Duodenal mucosa (tissue), 2 donors: ENCODE results near the gene APBB2.

ENCODE experiments used
- H3K27ac ChIP-seq: one replicate; pipeline ENCODE4 v1.7.0; 2013; ENCODE audit warnings: low read depth, low read length
- H3K27me3 ChIP-seq, 2 donors: one replicate each; pipeline ENCODE4 v1.7.0; 2013; ENCODE audit warnings: low read length in 2 of 2, control low read depth in 1 of 2; ENCODE audit not compliant: insufficient read depth in 2 of 2, control insufficient read depth in 1 of 2
- H3K36me3 ChIP-seq, 2 donors: one replicate each; pipeline ENCODE4 v1.7.0; 2013; ENCODE audit warnings: low read length in 2 of 2, control low read depth in 1 of 2; ENCODE audit not compliant: insufficient read depth in 2 of 2, control insufficient read depth in 1 of 2
- H3K4me1 ChIP-seq, 2 donors: one replicate each; pipeline ENCODE4 v1.7.0; 2013; ENCODE audit warnings: low read length in 2 of 2, control low read depth in 1 of 2; ENCODE audit not compliant: insufficient read depth in 2 of 2, control insufficient read depth in 1 of 2
- H3K4me3 ChIP-seq, 2 donors: one replicate each; pipeline ENCODE4 v1.7.0; 2013; ENCODE audit warnings: low read length in 2 of 2, low read depth in 1 of 2
- H3K9ac ChIP-seq, 2 donors: one replicate each; pipeline ENCODE4 v1.7.0; 2013; ENCODE audit warnings: low read length in 2 of 2, low read depth in 1 of 2
- H3K9me3 ChIP-seq, 2 donors: one replicate each; pipeline ENCODE4 v1.7.0; 2013; ENCODE audit warnings: low read length in 2 of 2, control low read depth in 1 of 2; ENCODE audit not compliant: control insufficient read depth in 1 of 2

APBB2 gene

DNA sequence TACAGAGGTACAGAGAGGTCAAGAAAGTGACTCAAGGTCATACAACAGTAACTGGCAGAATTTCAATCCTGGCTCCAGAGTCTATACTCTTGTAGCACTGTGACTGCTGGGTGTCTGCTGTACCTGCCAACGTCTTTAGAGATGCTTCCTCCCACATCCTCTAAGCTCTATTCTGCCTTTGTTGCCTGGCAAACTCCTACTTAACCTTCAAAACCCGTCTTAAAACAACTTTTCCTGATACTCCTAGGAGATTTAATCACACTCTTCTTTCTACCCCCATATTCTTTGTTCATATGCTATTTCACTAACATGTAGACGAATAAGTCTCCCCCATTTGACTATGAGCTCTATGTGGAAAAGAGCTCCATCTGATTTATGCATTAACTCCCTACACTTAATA lies 16.8 kb downstream of the APBB2 start:
- no peak overlapping the region for H3K9ac ChIP-seq
- no peaks in the 10 kb centered on the region for H3K27me3 ChIP-seq
- H3K4me1 ChIP-seq = peaks cover 0 to 3% of the 10 kb centered on the region in 2 donors
- H3K27ac ChIP-seq = no peak overlapping the region
- no peak overlapping the region for H3K4me3 ChIP-seq
- no peaks in the 10 kb centered on the region for H3K36me3 ChIP-seq
- H3K9me3 ChIP-seq = no peaks in the 10 kb centered on the region

DNA sequence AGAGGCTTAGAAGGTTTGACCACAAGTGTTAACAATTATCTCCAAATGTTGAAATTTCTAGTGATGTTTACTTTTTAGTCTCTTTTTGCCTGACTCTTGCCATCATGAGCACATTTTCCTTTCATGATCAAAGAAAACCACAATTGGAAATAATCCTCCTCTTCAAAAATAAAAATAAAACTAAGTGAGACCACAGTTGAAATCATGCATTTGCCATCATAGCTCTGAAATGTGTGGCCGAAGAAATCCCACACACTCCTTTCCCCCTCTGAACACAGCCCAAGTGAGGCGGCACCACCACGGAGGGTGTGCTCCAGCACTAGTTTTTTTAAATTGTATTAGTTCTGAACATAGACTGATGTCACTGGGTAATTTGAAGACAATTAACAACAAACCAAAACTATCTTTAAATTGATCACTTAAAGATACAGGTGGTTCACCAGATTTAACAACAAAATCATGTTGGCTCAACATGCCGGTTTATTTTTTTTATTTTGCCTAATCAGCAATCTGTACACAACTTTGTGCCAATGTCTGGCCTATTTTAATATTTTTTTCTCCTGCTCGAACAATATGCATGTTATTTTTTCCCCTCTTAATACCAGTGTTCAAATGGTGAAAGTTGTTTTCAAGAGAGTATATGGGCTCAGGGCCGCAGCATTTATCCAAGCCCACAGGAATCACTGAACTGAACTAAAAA lies 17.6 kb downstream of the APBB2 start:
- Histone ChIP-seq H3K9me3 (no peaks in the 10 kb centered on the region), H3K27ac (no peak overlapping the region), H3K27me3 (no peaks in the 10 kb centered on the region), H3K4me1 (peaks cover 0 to 3% of the 10 kb centered on the region in 2 donors), H3K9ac (no peak overlapping the region), H3K4me3 (no peak overlapping the region), H3K36me3 (no peaks in the 10 kb centered on the region)

DNA sequence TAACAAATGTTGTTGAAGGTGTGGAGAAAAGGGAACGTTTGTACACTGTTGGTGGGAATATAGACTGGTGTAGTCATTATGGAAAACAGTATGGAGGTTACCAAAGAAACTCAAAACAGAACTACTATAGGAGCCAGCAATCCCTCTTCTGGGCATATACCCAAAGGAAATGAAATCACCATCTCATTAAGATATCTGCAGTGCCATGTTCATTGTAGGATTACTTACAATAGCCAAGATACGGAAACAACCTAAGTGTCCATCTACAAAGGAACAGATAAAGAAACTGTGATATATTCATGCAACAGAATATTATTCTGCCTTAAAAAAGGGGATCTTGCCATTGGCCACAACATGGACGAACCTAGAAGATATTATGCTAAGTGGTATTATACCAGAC lies 22.2 kb downstream of the APBB2 start:
- Histone ChIP-seq H3K9ac (no peak overlapping the region), H3K9me3 (no peaks in the 10 kb centered on the region), H3K4me1 (peaks cover 0 to 1% of the 10 kb centered on the region in 2 donors)

DNA sequence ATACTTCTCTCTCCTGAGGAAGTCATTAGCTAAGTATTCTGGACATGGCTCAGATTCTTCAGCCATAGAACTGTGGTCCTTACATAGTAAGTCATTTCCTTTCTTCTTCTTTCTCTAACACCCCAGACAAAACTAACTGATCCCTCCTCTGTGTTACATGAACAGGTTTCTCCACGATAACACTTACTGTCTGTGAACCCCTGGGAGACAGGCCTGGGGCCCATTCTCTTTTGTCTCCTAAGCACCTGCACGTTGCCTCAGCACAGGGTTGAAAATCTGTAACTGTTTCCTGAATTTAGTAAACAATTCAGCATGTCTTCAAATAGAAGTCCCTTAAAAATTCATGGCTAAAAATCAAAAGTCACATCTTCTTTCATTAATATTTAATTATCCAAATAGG lies 24.7 kb downstream of the APBB2 start:
- Histone ChIP-seq H3K9me3 (no peaks in the 10 kb centered on the region), H3K9ac (no peak overlapping the region), H3K27ac (no peak overlapping the region), H3K36me3 (no peaks in the 10 kb centered on the region), H3K4me3 (no peak overlapping the region), H3K27me3 (no peaks in the 10 kb centered on the region), H3K4me1 (peaks cover 0 to 19% of the 10 kb centered on the region in 2 donors)

More for the DNA sequence above, 22.2 kb downstream of the APBB2 start:
- Histone ChIP-seq H3K27ac (no peak overlapping the region), H3K4me3 (no peak overlapping the region), H3K27me3 (no peaks in the 10 kb centered on the region), H3K36me3 (no peaks in the 10 kb centered on the region)

DNA sequence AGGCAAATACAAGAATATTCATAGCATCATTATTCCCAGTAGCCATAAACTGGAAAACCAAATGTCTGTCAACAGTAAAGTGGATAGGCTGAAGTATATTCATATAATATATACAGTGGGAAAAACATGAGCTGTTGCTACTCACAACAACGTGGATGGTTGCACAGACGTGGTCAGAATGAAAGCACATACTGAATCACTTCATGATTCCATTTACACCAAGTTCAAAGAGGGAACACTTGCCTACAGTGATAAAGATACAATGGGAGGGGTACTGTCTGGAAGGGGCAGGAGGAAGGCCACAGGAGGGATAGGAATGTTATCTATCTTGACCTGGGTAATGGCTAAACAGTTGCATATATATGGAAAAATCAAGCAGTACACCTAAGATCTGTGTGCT lies 25.3 kb downstream of the APBB2 start:
- no peak overlapping the region for H3K4me3 ChIP-seq
- H3K27ac ChIP-seq = no peak overlapping the region
- H3K9ac ChIP-seq = no peak overlapping the region
- no peaks in the 10 kb centered on the region for H3K27me3 ChIP-seq
- H3K36me3 ChIP-seq = no peaks in the 10 kb centered on the region
- H3K9me3 ChIP-seq = peaks cover 0 to 4% of the 10 kb centered on the region in 2 donors
- peaks cover 0 to 19% of the 10 kb centered on the region in 2 donors for H3K4me1 ChIP-seq

DNA sequence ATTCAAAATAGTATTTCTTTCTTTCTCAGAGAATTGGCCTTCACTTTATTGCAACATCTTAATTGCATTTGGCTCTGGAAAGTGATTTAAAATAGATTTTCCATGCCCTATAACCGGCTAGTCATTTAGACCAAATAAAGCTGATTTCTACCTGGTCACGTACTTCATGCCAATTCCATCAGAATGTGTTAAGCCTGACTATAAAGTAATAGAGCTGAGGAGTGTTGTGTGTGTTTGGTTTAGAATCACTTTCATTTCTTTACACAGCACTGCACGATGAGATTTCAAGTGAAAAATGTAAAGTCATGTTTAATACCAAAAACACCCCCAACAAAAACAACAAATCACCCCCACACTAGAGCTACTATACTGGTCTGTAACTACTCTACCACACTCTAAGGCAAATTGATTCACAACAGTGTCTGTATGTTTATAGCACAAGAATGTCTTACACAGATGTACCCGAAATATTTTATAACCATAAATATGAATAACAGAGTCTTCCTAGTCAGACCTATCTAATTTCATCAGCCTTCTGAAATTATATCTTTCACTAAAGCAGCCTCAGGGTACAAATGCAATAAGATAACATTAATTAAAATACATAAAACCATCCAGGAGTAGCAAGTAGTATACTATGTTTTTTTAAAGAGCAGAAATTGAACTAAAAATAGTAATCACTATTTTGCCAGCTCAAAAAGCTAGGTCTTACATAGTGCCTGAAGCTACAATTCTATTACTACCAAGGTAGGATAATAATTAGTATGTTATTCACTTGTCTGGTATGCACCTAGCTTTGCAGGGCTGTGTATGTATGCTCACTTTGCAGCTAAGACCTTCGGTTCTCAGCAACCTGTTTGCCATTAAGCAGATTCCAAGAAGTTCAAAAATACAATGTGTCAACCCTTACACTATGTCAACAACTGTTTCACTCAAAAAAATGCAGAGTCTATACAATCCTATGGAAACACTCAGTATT lies 28.4 kb downstream of the APBB2 start:
- H3K27me3 ChIP-seq = no peaks in the 10 kb centered on the region
- peaks cover 0 to 19% of the 10 kb centered on the region in 2 donors for H3K4me1 ChIP-seq
- no peak overlapping the region for H3K27ac ChIP-seq
- no peaks in the 10 kb centered on the region for H3K36me3 ChIP-seq
- H3K4me3 ChIP-seq = no peak overlapping the region
- peaks cover 0 to 4% of the 10 kb centered on the region in 2 donors for H3K9me3 ChIP-seq
- H3K9ac ChIP-seq = peak overlapping the region in 1 of 2 donors; percentile 18

DNA sequence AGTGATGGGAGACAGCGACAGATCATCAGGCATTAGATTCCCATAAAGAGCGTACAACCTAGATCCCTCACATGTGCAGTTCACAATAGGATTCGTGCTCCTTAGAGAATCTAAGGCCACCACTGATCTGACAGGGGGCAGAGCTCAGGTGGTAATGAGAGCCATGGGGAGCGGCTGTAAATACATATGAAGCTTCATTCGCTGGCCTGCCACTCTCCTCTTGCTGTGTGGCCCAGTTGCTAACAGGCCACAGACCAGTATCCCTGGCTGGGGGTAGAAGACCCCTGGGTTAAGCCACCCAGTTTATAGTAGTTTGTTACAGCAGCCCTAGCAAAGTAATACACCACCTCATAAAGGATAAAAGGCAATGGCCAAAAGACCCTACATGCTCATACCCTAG lies 30.3 kb downstream of the APBB2 start:
- H3K27me3 ChIP-seq = no peaks in the 10 kb centered on the region
- H3K9me3 ChIP-seq = peaks cover 0 to 4% of the 10 kb centered on the region in 2 donors
- peaks cover 4 to 27% of the 10 kb centered on the region in 2 donors for H3K4me1 ChIP-seq
- H3K9ac ChIP-seq = no peak overlapping the region
- H3K4me3 ChIP-seq = no peak overlapping the region
- no peak overlapping the region for H3K27ac ChIP-seq
- no peaks in the 10 kb centered on the region for H3K36me3 ChIP-seq

DNA sequence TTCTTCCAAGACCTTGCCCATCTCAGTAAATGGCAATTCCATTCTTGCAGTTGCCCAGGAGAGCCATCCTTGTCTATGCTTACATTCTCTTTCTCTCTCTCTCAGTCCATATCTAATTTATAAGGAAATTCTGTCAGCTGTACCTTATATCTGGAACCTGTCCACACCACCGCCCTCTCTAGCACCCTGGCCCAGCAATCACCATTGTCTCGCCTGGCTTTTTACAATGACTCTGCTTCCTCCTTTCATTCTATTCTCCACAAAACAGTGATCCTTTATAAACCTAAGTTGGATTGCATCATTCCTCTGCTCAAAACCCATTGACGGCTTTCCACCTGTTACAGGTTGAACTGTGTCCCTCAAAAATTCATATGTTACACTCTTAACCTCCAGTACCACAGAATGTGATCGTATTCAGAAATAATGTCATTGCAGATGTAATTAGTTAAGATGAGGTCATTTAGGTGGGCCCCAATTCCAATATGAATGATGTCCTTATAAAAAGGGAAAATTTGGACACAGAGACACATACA lies 31.3 kb downstream of the APBB2 start:
- Histone ChIP-seq H3K36me3 (no peaks in the 10 kb centered on the region), H3K4me3 (no peak overlapping the region), H3K9me3 (peaks cover 0 to 4% of the 10 kb centered on the region in 2 donors), H3K4me1 (peaks cover 9 to 35% of the 10 kb centered on the region in 2 donors), H3K27me3 (no peaks in the 10 kb centered on the region), H3K9ac (no peak overlapping the region), H3K27ac (no peak overlapping the region)

DNA sequence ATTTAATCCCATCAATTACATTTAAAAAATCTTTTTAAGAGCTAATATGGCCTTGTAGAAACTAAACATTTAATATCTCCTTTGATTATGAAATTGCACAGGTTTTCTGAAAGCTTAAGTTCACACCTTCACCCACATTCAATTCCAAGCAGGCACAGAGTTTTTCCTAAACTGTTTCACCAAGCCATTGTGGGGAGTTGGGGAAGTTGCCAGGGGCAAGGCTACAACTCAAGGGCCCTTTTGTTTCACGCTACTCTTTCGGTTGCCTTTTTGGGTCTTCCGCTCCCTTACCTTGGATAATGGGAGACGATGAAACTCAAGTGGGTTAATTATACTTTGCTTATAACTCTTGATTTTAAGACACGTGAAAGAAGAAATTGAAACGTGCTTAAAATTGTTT lies 33.3 kb downstream of the APBB2 start:
- Histone ChIP-seq H3K4me1 (peaks cover 13 to 29% of the 10 kb centered on the region in 2 donors), H3K9ac (no peak overlapping the region), H3K9me3 (peaks cover 0 to 4% of the 10 kb centered on the region in 2 donors), H3K27me3 (no peaks in the 10 kb centered on the region), H3K4me3 (no peak overlapping the region), H3K36me3 (no peaks in the 10 kb centered on the region), H3K27ac (no peak overlapping the region)
